Fibroblast of peridontal ligament (primary cell): ENCODE data around the gene NELL2.
A peak's percentile ranks its signal among the peaks of the same experiment; 100 is the strongest.
"Not testable (repeated sequence)": the region's sequence is repeated elsewhere in the genome, so short reads cannot be mapped to it uniquely, and the experiment has no call there.

Source experiments
- DNase-seq: peaks from one replicate; pipeline ENCODE4 v3.0.0-alpha.2; 2010; ENCODE audit errors: extremely low read depth

The NELL2 gene

DNA sequence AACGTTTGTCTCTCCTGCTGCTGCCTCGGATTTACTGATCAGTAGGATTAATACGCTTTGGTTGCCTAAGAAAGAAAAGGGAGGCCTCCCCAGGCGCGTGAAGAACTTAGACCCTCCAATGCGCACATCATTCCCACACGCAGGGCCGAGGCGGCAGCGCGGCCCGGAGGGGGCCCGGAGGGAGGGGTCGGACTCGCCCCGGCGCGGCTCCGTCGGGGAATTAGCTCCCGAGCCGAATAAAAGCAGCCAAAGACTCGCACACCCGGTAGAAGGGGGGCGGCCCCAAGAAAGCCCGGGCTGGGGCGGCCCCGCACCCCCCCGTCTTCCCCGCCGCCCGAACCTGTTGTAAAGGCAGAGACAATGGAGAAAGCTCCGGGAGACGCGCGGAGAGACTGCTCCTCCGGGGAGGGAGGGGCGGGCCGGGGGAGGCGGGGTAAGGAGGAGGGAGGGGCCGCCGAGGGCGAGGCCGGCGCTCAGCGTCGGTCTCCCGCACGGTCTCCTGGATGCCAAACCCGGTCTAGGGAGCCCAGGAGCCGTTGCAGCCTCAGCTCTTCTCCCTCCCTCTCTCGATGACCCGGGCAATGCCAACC, at the start of gene NELL2:
TSS of gene NELL2 (minus strand) at position 362 of the 590 bp plus-strand sequence. CDS start 446 bp downstream, outside the sequence.
- DNase-seq: peak; percentile 3

GRCh38 chr12:44921736-44922135, 45.6 kb upstream of the NELL2 start:
- no peak for DNase-seq

DNA sequence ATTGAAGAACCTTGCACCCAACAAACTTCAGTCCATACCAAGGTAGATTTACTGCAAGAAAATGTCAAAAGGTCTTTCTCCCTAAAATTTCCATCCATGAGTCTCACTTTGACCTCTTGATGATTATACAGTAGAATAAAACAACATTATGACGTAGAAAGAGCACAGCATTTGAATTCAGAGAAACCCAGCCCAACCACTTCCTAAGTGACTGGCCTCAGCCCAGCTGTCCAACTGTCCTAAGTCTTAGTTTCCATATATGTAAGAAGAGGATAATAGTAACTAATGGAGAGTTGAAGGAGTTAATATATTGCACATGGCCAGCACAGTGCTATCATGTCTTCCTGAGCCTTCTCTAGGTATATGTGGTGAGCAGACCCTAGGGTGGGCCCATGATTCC, 41.0 kb upstream of the NELL2 start:
- DNase-seq: no peak

GRCh38 chr12:44915958-44916357, 39.8 kb upstream of the NELL2 start:
- DNase-seq: no peak

DNA sequence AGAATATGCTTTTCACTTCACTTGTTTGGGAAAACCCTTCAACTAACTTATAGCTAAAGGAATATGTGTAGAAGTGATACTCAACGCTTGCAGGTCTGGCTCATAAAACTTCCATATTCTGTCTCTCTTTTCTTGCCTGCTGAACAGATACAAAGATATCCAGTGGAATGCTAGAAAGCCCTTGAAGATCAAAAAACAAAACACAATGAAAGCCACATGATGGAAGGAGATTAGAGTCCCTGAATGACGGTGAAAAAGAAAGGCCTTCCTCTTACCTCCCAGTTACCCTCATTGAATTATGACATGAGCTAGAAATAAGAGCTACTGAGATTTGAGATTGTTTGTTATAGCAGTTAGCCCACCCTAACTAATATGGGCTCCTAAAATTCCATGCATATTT, 28.2 kb upstream of the NELL2 start:
- DNase-seq: no peak

DNA sequence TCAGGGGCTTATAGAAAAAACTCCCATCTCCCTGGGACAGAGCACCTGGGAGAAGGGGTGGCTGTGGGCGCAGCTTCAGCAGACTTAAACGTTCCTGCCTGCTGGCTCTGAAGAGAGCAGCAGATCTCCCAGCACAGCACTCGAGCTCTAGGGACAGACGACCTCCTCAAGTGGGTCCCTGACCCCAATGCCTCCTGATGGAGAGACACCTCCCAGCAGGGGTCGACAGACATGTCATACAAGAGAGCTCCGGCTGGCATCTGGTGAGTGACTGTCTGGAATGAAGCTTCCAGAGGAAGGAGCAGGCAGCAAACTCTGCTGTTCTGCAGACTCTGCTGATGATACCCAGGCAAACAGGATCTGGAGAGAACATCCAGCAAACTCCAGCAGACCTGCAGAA, 22.0 kb upstream of the NELL2 start:
- not testable (repeated sequence) for DNase-seq

DNA sequence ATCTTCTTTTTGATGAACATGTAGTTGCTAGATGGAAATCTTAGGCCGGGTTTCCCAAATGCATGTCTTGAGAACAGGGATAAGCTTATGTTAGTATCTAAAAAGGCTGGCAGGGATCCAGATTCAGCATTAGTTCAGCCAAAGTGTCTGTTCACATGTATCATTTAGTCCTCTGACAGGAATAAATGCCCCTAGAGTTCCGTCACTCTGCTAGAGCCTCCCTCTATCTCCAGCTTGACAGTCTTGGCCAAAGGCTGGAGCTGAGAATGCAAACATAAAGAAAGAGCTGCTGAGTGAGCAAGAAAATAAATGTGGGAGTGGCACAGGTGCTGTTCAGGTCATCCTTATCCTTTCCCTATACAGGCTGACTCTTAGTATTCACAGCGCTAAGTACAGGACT, 13.8 kb upstream of the NELL2 start:
- DNase-seq: no peak

- DNase-seq: no peak
Observed at GRCh38 chr12:44889162-44889561, 13.0 kb upstream of the NELL2 start.

- DNase-seq: no peak
Observed at GRCh38 chr12:44885902-44886301, 9.8 kb upstream of the NELL2 start.

GRCh38 chr12:44881197-44881596, 5.1 kb upstream of the NELL2 start:
- DNase-seq: no peak

- peak; percentile 4 for DNase-seq
Observed at GRCh38 chr12:44876544-44877410, 662 bp upstream of the NELL2 start.

DNA sequence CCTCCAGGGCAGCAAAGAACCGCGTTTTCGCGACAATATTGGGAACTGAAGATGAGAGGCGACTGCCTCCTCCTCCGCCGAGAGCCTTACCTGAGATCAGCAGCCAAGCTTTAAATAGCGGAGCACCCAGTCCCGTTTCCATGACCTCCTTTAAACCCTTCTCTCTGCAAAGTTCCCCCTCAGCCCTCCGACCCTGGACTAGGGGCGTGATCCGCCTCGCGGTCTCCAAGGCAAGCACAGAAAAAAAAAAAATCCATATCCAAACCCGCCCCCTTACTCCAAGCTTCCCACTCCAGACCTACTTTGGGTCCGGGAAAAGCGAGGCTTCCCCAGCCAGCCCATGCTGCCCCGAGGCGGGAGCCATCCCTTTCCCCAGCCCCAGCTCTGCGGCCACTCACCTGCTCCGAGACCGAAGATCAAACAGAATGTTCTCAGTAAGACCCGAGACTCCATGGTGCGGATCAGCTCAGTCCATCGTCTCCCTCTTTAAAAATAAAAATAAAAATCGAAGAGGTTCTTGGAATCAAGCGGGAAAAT, 630 bp downstream of the NELL2 start:
- no peak for DNase-seq

- no peak for DNase-seq
Observed at GRCh38 chr12:44874981-44875416, 1.1 kb downstream of the NELL2 start.

DNA sequence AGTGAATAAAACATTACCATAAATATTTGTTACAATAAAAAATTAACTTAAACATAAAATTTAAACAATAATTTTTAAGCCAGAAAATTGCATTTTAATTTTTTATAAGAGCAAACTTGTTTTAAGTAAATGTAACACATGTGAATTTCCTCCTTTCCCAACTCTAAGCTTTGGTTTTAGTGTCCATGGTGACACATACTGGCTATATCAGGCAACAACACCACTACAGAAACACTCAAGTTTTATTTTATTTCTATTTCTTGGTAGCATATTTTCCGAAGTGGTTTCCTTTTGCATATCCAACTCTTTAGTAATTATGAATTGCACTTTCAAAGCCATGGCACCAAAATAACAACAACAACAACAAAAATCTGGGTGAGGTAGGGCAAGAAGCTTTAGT, 2.2 kb downstream of the NELL2 start:
- DNase-seq: peak; percentile 43

DNA sequence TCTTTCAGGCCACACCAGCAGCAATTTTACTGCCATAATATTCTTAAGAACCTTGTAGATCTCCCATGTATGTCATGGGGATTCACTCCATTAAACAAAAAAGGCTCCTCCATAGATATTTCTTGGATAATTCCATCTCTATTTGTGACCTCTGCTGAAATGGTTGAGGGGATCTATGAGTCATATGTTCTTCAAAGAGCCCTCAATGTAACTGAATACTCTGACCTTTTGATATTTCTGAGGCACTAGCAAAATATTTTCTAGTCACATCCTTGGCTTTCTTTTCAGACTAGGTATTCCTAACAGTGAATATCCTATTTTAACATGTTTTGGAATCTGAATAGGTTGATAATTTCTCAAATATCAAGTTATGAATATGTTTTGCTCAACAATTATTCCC, 6.6 kb downstream of the NELL2 start:
- no peak for DNase-seq

- no peak for DNase-seq
Observed at GRCh38 chr12:44863867-44864266, 12.2 kb downstream of the NELL2 start.

DNA sequence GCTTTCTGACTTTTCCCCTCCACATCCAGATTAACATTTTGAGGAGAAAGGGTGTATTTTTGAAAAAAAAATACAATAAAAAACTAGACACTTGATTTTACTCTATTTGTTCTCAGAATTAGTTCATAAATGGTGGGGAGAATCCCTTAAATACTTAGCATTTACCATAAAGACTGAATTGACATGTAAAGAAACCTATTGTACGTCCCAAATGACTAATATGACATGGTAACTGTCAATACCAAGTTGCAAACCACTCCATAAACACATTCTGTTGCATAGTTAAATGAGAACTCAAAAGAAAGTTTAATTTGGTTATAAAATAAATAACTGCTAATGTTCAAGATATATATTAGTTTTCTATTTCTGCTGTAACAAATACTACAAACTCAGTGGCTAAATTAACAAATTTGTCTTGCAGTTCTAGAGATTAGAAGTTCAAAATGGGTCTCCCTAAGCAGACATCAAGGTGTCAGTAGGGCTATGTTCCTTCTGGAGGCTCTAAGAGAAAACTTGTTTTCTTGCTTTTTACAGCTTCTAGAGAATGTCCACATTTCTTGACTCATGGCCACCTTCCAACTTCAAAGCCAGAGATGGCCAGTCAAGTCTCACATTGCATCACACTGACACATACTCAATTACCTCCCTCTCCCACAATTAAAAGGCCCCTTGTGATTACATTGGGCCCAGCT, 16.0 kb downstream of the NELL2 start:
- DNase-seq: no peak

DNA sequence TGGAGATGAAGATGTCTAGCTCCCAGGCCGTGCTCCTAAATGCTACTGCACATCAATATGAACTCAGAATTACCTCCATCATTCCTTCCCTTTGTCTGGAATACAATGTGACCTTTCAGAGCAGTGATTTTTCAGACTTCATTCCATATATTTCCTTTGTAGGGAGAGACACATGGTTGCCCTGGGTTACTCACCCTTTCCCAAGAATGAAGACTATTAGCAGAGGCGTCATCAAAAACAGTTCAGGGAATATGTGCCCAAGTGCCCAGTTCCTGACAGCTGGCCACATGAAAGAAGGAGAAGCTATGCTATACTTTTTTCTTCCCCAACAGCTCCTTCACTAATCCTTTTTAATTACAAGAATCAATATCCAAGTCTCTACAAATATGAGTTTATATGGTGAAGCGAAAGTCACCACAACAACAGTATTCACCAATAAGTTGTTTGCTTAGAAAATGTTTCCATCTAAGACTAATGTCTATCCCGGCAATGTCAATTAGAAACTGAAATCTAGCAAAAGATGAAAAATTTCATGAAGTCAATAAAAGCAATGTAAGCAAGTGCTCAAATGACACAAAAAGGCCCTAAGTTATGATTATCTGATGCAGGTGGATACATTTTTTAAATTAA, 17.8 kb downstream of the NELL2 start:
- DNase-seq: no peak

GRCh38 chr12:44852483-44852882, 23.6 kb downstream of the NELL2 start:
- no peak for DNase-seq

DNA sequence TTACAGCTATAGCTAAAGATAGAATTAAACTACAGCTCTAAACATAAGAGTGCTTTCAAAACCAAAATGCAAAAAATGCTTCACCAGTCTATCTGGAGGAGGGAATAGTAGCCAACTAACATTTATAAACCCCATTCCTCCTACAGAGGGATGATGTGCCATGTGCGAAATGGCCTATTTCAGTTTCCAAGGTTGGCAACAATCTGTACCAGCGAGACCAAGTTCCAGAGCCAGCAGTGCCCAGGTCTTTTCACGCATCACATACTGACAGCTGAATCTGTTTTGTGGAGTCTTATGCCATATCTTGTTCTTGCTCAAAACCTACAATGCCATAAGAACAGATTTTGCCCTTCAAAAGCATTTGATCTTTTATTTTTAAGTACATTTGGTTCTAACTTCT, 24.5 kb downstream of the NELL2 start:
- DNase-seq: no peak

- DNase-seq: no peak
Observed at GRCh38 chr12:44848703-44849085, 27.4 kb downstream of the NELL2 start.
